Astrocyte of the hippocampus (primary cell): ENCODE measurements around the gene PSPN.

Source experiments
- DNase-seq: peaks from one replicate; pipeline ENCODE4 v3.0.0; 2011; ENCODE audit warnings: low read depth, low spot score

The PSPN gene

DNA sequence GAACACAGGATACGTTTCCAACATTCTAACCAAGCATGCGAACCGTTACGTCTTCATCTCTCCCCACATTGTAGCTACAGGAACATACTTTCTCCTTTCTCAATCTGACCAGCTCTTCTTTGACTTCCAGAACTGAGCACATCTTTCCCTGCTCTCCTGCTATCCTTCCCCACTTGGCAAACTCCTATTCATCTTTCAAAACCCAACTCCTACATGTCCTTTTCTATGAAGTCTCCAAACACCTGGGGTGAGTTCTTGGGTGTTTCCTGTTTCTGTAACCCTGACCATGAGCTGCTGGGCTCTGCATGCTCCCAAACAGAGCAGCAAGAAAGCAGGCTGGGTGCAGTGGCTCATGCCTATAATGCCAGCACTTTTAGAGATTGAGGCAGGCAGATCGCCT is 48.9 kb downstream of the PSPN start:
- DNase-seq = no peak

DNA sequence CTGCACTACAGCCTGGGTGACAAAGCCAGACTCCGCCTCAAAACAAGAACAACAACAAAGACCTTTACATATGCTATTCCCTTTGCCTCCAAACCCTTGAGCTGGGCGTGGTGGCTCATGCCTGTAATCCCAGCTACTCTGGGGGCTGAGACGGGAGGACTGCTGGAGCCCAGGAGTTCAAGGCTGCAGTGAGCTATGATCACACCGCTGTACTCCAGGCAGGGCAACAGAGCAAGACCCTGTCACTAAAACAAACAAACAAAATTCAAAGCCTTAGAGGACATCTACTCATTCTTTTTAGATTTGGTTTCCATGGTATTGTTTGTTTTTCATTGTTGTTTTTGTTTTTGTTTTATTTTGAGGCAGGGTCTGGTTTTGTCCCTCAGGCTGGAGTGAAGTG is 50.1 kb downstream of the PSPN start:
- no peak for DNase-seq
